Measurements from ENCODE around the gene PABPC4L.
"Not testable (repeated sequence)": the region's sequence is repeated elsewhere in the genome, so short reads cannot be mapped to it uniquely, and the experiment has no call there.

The PABPC4L gene

GRCh38 chr4:134201216-134202161, at the start of gene PABPC4L:
PABPC4L (minus strand) TSS chr4:134201789; CDS start chr4:134201019, 770 bp downstream.
- no peak for DNase-seq

GRCh38 chr4:134251322-134251721, 49.7 kb upstream of the PABPC4L start:
- no peak for DNase-seq

- no peak for DNase-seq
These were observed 42.4 kb upstream of the PABPC4L start for GRCh38 chr4:134243742-134244713.

GRCh38 chr4:134219043-134219442, 17.5 kb upstream of the PABPC4L start:
- no peak for DNase-seq

GRCh38 chr4:134216411-134216810, 14.8 kb upstream of the PABPC4L start:
- no peak for DNase-seq

GRCh38 chr4:134215620-134216344, 14.2 kb upstream of the PABPC4L start:
- no peak for DNase-seq

GRCh38 chr4:134207955-134208354, 6.4 kb upstream of the PABPC4L start:
- DNase-seq: not testable (repeated sequence)

GRCh38 chr4:134202166-134202956, 772 bp upstream of the PABPC4L start:
- DNase-seq: no peak

GRCh38 chr4:134200811-134201215, 776 bp downstream of the PABPC4L start:
- no peak for DNase-seq

GRCh38 chr4:134189949-134190348, 11.6 kb downstream of the PABPC4L start:
- no peak for DNase-seq

- DNase-seq: no peak
These were observed 12.1 kb downstream of the PABPC4L start for GRCh38 chr4:134189480-134189879.

GRCh38 chr4:134178706-134179105, 22.9 kb downstream of the PABPC4L start:
- DNase-seq: no peak

- DNase-seq: no peak
These were observed 27.3 kb downstream of the PABPC4L start for GRCh38 chr4:134174271-134174670.

- DNase-seq: no peak
These were observed 41.4 kb downstream of the PABPC4L start for GRCh38 chr4:134160211-134160610.

GRCh38 chr4:134154097-134154496, 47.5 kb downstream of the PABPC4L start:
- DNase-seq: no peak

- DNase-seq: no peak
These were observed 53.6 kb downstream of the PABPC4L start for GRCh38 chr4:134147941-134148340.
